Upper lobe of left lung (tissue), 6 donors: ENCODE measurements around the gene C1QTNF6. TPM values are rescaled to one million over a fixed set of nuclear protein-coding genes. Genes with fewer than 3 reads are reported as not detected.

ENCODE experiments used
- ATAC-seq, 2 donors: fragments of 200-7000 bp; cut with Tn5 transposase; one replicate each; pipeline ENCODE4 v1.9.1; 2022; ENCODE audit warnings: mild to moderate bottlenecking in 2 of 2, moderate library complexity in 2 of 2; ENCODE audit not compliant: low FRiP score in 2 of 2
- DNase-seq, 2 donors: peaks; one replicate each; pipeline ENCODE4 v3.0.0-alpha.2; 2019 to 2020
- H3K27ac ChIP-seq, 4 donors: fragments of 200-600 bp; sonication (generic); one replicate each; pipeline ENCODE4 v1.5.1; 2016 to 2019
- H3K27me3 ChIP-seq, 4 donors: fragments of 200-600 bp; sonication (generic); one replicate each; pipeline ENCODE4 v1.5.1; 2017 to 2019
- H3K36me3 ChIP-seq, 4 donors: fragments of 200-600 bp; sonication (generic); one replicate each; pipeline ENCODE4 v1.5.1; 2016 to 2019
- H3K4me1 ChIP-seq, 4 donors: fragments of 200-600 bp; sonication (generic); one replicate each; pipeline ENCODE4 v1.5.1; 2018 to 2019
- H3K4me3 ChIP-seq, 4 donors: fragments of 200-600 bp; sonication (generic); one replicate each; pipeline ENCODE4 v1.5.1; 2017 to 2019; ENCODE audit warnings: mild to moderate bottlenecking in 2 of 4, moderate library complexity in 1 of 4
- H3K9me3 ChIP-seq, 4 donors: fragments of 200-600 bp; sonication (generic); one replicate each; pipeline ENCODE4 v1.5.1; 2018 to 2019
- EP300 ChIP-seq, 4 donors: sonication (generic); formaldehyde crosslinking; IDR thresholded peaks; one replicate each; pipeline ENCODE4 v1.5.1; 2017; ENCODE audit warnings: antibody characterized with exemption in 4 of 4, control low read depth in 2 of 4
- POLR2A ChIP-seq, 4 donors: fragments of 450-650 bp; IDR thresholded peaks; one replicate each; pipeline ENCODE4 v1.5.1; 2016 to 2017; ENCODE audit warnings: antibody characterized with exemption in 4 of 4, mild to moderate bottlenecking in 2 of 4
- POLR2AphosphoS5 ChIP-seq, 2 donors: sonication (generic); formaldehyde crosslinking; IDR thresholded peaks; one replicate each; pipeline ENCODE4 v1.5.1; 2017; ENCODE audit warnings: antibody characterized with exemption in 2 of 2
- WGBS, 2 donors: methylation state at CpG; one replicate each; pipeline ENCODE4 v1.1.5; 2017 to 2018; 5-methylcytosine and 5-hydroxymethylcytosine counted together
- total RNA-seq, 6 donors: library from RNA; depleted of rRNA in 4 of 6; stranded (reverse); fragments of >200 nt in 4 of 6; gene quantifications; one replicate each; pipeline versions ENCODE4 v1.1.0 to v1.2.1, GENCODE V29; 2016 to 2021
- TF ChIP-seq, protein P1 (sequence below), 6 experiments: fragments of 450-650 bp in 4 of 6; fragments of 200-600 bp in 2 of 6; sonication (generic) in 2 of 6; IDR thresholded peaks; one replicate each; pipeline ENCODE4 v1.5.1; 2016 to 2019; ENCODE audit warnings: antibody characterized with exemption in 6 of 6
- donor health status: DM: no; HTN: no; CAD: no; lungs with moderate emphysema.
- donor health status: DM: no; HTN: yes; CAD: no; lungs with severe emphysema.

The C1QTNF6 gene
- total RNA-seq, 6 donors from 2014 or later = 2.1 to 8.4 (median 4.7) TPM

GRCh38 chr22:37163575-37164504 lies 24.2 kb downstream of the C1QTNF6 start:
- DNase-seq = no peak

DNA sequence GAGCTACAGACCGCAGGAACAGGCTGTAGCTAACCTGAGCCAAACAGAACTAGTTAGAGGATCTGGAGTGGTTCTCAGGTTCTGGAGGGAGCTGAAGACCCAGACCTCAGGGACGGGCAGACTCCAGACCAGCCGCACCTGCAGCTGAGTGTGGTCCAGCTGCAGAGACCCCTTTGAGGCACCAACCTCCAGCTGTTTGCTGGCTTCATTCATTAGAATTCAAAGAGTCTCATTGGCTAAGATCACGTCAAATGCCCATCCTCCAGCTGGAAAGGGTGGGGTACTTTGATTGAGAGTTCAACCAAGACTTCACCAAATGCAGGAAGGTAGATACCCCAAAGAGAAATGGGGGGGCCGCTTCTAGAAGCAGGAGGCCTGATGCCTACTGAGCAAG lies 25.0 kb downstream of the C1QTNF6 start:
- Histone ChIP-seq H3K4me1 (peaks cover 13 to 19% (median 16%) of the 10 kb centered on the region in 4 donors), H3K36me3 (no peaks in the 10 kb centered on the region), H3K27me3 (no peaks in the 10 kb centered on the region), H3K9me3 (peaks cover 0 to 4% (median 0%) of the 10 kb centered on the region in 4 donors), H3K4me3 (no peak overlapping the region), H3K27ac (peak overlapping the region in 1 of 4 donors; percentile 63)
- no peak for TF ChIP-seq EP300 (IDR thresholded peaks at IDR 0.05)
- no peak for TF ChIP-seq POLR2A (IDR thresholded peaks at IDR 0.05)
- TF ChIP-seq, protein P1, sequence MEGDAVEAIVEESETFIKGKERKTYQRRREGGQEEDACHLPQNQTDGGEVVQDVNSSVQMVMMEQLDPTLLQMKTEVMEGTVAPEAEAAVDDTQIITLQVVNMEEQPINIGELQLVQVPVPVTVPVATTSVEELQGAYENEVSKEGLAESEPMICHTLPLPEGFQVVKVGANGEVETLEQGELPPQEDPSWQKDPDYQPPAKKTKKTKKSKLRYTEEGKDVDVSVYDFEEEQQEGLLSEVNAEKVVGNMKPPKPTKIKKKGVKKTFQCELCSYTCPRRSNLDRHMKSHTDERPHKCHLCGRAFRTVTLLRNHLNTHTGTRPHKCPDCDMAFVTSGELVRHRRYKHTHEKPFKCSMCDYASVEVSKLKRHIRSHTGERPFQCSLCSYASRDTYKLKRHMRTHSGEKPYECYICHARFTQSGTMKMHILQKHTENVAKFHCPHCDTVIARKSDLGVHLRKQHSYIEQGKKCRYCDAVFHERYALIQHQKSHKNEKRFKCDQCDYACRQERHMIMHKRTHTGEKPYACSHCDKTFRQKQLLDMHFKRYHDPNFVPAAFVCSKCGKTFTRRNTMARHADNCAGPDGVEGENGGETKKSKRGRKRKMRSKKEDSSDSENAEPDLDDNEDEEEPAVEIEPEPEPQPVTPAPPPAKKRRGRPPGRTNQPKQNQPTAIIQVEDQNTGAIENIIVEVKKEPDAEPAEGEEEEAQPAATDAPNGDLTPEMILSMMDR (IDR thresholded peaks at IDR 0.05) = no peak
- TF ChIP-seq POLR2AphosphoS5 (IDR thresholded peaks at IDR 0.05) = no peak
- WGBS, 2 donors = 33 to 94% methylated on average over 1 to 5 of the region's 5 CpGs
- DNase-seq (no peak), ATAC-seq (no peak)

More at GRCh38 chr22:37163575-37164504, 24.2 kb downstream of the C1QTNF6 start:
- H3K4me1 ChIP-seq = peaks cover 13 to 22% (median 16%) of the 10 kb centered on the region in 4 donors
- peak overlapping the region in 2 of 4 donors; percentile 2 to 24 for H3K27ac ChIP-seq
- H3K36me3 ChIP-seq = no peaks in the 10 kb centered on the region
- H3K9me3 ChIP-seq = peaks cover 0 to 4% (median 0%) of the 10 kb centered on the region in 4 donors
- WGBS, 2 donors = 79 to 86% methylated on average over 20 to 22 of the region's 22 CpGs
- no peak overlapping the region for H3K4me3 ChIP-seq
- ATAC-seq = no peak
- TF ChIP-seq POLR2AphosphoS5 (IDR thresholded peaks at IDR 0.05) (no peak), EP300 (IDR thresholded peaks at IDR 0.05) (no peak), POLR2A (IDR thresholded peaks at IDR 0.05) (no peak)
- TF ChIP-seq, protein P1 (IDR thresholded peaks at IDR 0.05) = no peak
- H3K27me3 ChIP-seq = no peaks in the 10 kb centered on the region

DNA sequence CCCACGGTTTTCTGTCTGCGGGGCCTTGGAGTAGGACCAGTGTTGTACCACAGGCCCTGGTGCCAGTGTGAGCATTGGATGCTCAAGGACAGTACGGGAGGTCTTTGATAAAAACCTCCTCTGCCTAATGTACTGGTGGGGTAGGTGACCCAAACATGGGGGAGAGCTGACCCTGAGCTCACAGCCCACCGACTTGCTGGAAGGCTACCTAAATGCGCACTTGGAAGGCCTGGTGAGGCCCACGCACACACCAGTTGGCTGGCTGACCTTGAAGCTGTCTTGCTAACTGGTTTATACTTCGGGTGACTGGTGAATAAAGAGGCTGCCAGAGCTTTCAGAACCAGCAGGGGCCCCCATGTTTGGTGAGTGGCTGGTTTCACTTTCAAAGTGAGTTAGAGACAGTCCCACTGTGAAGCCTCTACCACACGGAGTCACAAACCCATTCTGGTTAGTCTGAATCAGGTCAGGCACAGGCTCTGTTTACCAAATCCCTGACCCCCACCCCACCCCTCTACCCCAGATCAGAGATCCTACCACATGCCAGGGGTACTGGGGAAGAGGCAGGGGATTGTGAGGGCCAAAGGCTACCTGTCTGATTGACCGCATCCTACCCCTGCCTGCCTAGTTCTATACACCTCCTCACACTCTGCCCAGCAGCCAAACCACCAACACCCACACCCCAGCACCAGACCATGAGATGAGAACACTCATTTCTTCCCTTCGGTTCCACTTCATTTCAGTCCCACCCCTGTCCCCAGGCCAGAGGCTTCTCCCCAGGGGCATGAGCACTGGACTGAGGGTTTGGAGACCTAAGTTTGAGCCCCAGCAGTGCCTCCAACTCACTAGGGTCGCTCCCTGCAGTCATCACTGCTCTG lies 25.6 kb downstream of the C1QTNF6 start:
- TF ChIP-seq EP300 (IDR thresholded peaks at IDR 0.05) (no peak), POLR2AphosphoS5 (IDR thresholded peaks at IDR 0.05) (peak in 1 of 2 donors; percentile 5)
- H3K27ac ChIP-seq = peak overlapping the region in 3 of 4 donors; percentile 10 to 63 (median 24)
- no peak for ATAC-seq
- no peak overlapping the region for H3K4me3 ChIP-seq
- no peaks in the 10 kb centered on the region for H3K27me3 ChIP-seq
- H3K4me1 ChIP-seq = peaks cover 9 to 13% (median 11%) of the 10 kb centered on the region in 4 donors
- 81 to 89% methylated on average over 6 to 11 of the region's 11 CpGs for WGBS, 2 donors
- H3K9me3 ChIP-seq = peaks cover 0 to 4% (median 0%) of the 10 kb centered on the region in 4 donors
- no peaks in the 10 kb centered on the region for H3K36me3 ChIP-seq
- no peak for DNase-seq

DNA sequence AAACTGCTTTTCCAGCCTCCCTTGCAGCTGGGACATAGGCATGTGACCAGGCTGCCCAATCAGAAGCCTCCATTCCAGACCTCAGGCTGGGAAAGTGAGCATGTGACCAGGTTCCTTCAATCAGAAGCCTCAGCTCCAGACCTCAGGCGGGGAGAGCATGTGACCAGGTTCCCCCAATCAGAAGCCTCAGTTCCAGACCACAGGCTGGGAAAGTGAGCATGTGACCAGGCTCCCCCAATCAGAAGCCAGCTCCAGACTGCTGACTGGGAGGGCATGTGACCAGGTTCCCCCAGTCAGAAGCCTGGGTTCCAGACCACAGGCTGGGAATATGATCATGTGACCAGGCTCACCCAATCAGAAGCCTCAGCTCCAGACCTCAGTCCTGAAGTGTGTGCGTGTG lies 26.6 kb downstream of the C1QTNF6 start:
- H3K36me3 ChIP-seq = no peaks in the 10 kb centered on the region
- H3K27ac ChIP-seq = no peak overlapping the region
- H3K9me3 ChIP-seq = peaks cover 0 to 4% (median 0%) of the 10 kb centered on the region in 4 donors
- no peaks in the 10 kb centered on the region for H3K27me3 ChIP-seq
- no peak for TF ChIP-seq POLR2AphosphoS5 (IDR thresholded peaks at IDR 0.05)
- TF ChIP-seq POLR2A (IDR thresholded peaks at IDR 0.05) = no peak
- TF ChIP-seq, protein P1 (IDR thresholded peaks at IDR 0.05) = no peak
- no peak for TF ChIP-seq EP300 (IDR thresholded peaks at IDR 0.05)
- DNase-seq = no peak
- peaks cover 0 to 3% (median 1%) of the 10 kb centered on the region in 4 donors for H3K4me1 ChIP-seq
- no peak overlapping the region for H3K4me3 ChIP-seq
- no peak for ATAC-seq
- 100% methylated on average over 1 to 2 of the region's 2 CpGs for WGBS, 2 donors

- TF ChIP-seq, protein P1 (IDR thresholded peaks at IDR 0.05) = no peak
- TF ChIP-seq EP300 (IDR thresholded peaks at IDR 0.05) = no peak
- no peak for TF ChIP-seq POLR2A (IDR thresholded peaks at IDR 0.05)
- no peak for TF ChIP-seq POLR2AphosphoS5 (IDR thresholded peaks at IDR 0.05)
- H3K36me3 ChIP-seq = no peaks in the 10 kb centered on the region
- 56 to 77% methylated on average over 6 of the region's 6 CpGs for WGBS, 2 donors
- ATAC-seq = no peak
- H3K9me3 ChIP-seq = peaks cover 0 to 4% (median 0%) of the 10 kb centered on the region in 4 donors
- H3K27ac ChIP-seq = no peak overlapping the region
- no peak for DNase-seq
- H3K27me3 ChIP-seq = no peaks in the 10 kb centered on the region
- H3K4me3 ChIP-seq = no peak overlapping the region
- no peaks in the 10 kb centered on the region for H3K4me1 ChIP-seq
Measured at GRCh38 chr22:37160027-37160426, 28.0 kb downstream of the C1QTNF6 start.
